IMR-90 (cell line): ENCODE measurements around the gene CHDH. TPM values are rescaled to one million over a fixed set of nuclear protein-coding genes. Genes with fewer than 3 reads are reported as not detected.

Experiments
- ATAC-seq: fragments of 200-7000 bp; cut with Tn5 transposase; 2 replicates; pipeline ENCODE4 v1.9.1; 2020; ENCODE audit warnings: low read depth, mild to moderate bottlenecking, moderate library complexity
- BruUV-seq: library from RNA; stranded (reverse); fragments of 400-500 nt; replicated peaks from 2 replicates; lab custom pipeline; 2021; lab: Mats Ljungman, UMichigan
- CTCF ChIA-PET: fragments of 300-600 bp; formaldehyde crosslinking; extraction: SDS; loops from one replicate; lab custom pipeline; 2021; ENCODE audit warnings: antibody characterized with exemption; lab: Yijun Ruan, JAX
- POLR2A ChIA-PET: fragments of 300-600 bp; sonication (Branson Sonifier 250); formaldehyde crosslinking; loops from one replicate; lab custom pipeline; 2022; ENCODE audit warnings: antibody characterized with exemption; ENCODE audit not compliant: unreplicated experiment; lab: Charles Lee
- DNase-seq: peaks from one replicate; pipeline ENCODE4 v3.0.0; 2013
- H2AFZ ChIP-seq: replicated peaks from 2 replicates; pipeline ENCODE3; 2013; ENCODE audit warnings: low read length, mild to moderate bottlenecking; ENCODE audit not compliant: poor library complexity
- H2AK5ac ChIP-seq: 2 replicates; pipeline ENCODE4 v1.6.1; 2013; ENCODE audit warnings: low read depth, low read length, inconsistent platforms
- H2AK9ac ChIP-seq: replicated peaks from 2 replicates; pipeline ENCODE3; 2013; ENCODE audit warnings: mild to moderate bottlenecking, low read depth, low read length, moderate library complexity; ENCODE audit not compliant: poor library complexity
- H2BK120ac ChIP-seq: 2 replicates; pipeline ENCODE4 v1.6.1; 2013; ENCODE audit warnings: low read depth, low read length, inconsistent platforms
- H2BK15ac ChIP-seq: 3 replicates; pipeline ENCODE4 v1.6.1; 2013; ENCODE audit warnings: low read depth, low read length, inconsistent platforms
- H2BK20ac ChIP-seq: 2 replicates; pipeline ENCODE4 v1.6.1; 2013; ENCODE audit warnings: low read depth, mild to moderate bottlenecking, inconsistent platforms, low read length, moderate library complexity
- H2BK5ac ChIP-seq: 2 replicates; pipeline ENCODE4 v1.6.1; 2013; ENCODE audit warnings: mild to moderate bottlenecking, low read depth, low read length, inconsistent platforms; ENCODE audit not compliant: poor library complexity, severe bottlenecking
- H3K14ac ChIP-seq: replicated peaks from 2 replicates; pipeline ENCODE4 v1.6.1; 2013; ENCODE audit warnings: low read depth, low read length, inconsistent platforms
- H3K18ac ChIP-seq: 2 replicates; pipeline ENCODE4 v1.6.1; 2013; ENCODE audit warnings: low read depth, low read length, control low read depth
- H3K23ac ChIP-seq: 2 replicates; pipeline ENCODE4 v1.6.1; 2013; ENCODE audit warnings: low read depth, low read length, inconsistent platforms
- H3K27ac ChIP-seq: 2 replicates; pipeline ENCODE4 v1.5.1; 2013; ENCODE audit warnings: mild to moderate bottlenecking, control low read depth, low read length; ENCODE audit not compliant: insufficient read depth
- H3K27me3 ChIP-seq: 2 replicates; pipeline ENCODE4 v1.6.1; 2013; ENCODE audit warnings: low read length; ENCODE audit not compliant: control insufficient read depth, insufficient read depth
- H3K36me3 ChIP-seq: 2 replicates; pipeline ENCODE4 v1.6.1; 2013; ENCODE audit warnings: low read length, mixed read lengths; ENCODE audit not compliant: control insufficient read depth, insufficient read depth
- H3K4ac ChIP-seq: 2 replicates; pipeline ENCODE4 v1.6.1; 2013; ENCODE audit warnings: low read depth, low read length, inconsistent platforms
- H3K4me1 ChIP-seq: 2 replicates; pipeline ENCODE4 v1.6.1; 2013; ENCODE audit warnings: low read length, mixed read lengths; ENCODE audit not compliant: control insufficient read depth, insufficient read depth
- H3K4me2 ChIP-seq: 2 replicates; pipeline ENCODE4 v1.6.1; 2013; ENCODE audit warnings: low read depth, mild to moderate bottlenecking, control low read depth, low read length, moderate library complexity
- H3K4me3 ChIP-seq: 2 replicates; pipeline ENCODE4 v1.5.1; 2013; ENCODE audit warnings: low read depth, mild to moderate bottlenecking, control low read depth, low read length, moderate library complexity; ENCODE audit not compliant: insufficient read depth
- H3K56ac ChIP-seq: 2 replicates; pipeline ENCODE4 v1.6.1; 2013; ENCODE audit warnings: low read length, inconsistent platforms; ENCODE audit not compliant: insufficient read depth; ENCODE audit errors: extremely low read depth
- H3K79me1 ChIP-seq, 2 experiments: 2 replicates each; pipeline ENCODE4 v1.6.1; 2013; ENCODE audit warnings: low read length in 2 of 2, inconsistent platforms in 1 of 2, low read depth in 1 of 2
- H3K9ac ChIP-seq: 2 replicates; pipeline ENCODE4 v1.6.1; 2013; ENCODE audit warnings: low read depth, low read length, control low read depth
- H3K9me1 ChIP-seq: 2 replicates; pipeline ENCODE4 v1.6.1; 2013; ENCODE audit warnings: low read length, inconsistent platforms; ENCODE audit not compliant: insufficient read depth
- H3K9me3 ChIP-seq: 2 replicates; pipeline ENCODE4 v1.6.1; 2013; ENCODE audit warnings: low read length; ENCODE audit not compliant: control insufficient read depth, insufficient read depth
- H4K20me1 ChIP-seq: 2 replicates; pipeline ENCODE4 v1.6.1; 2013; ENCODE audit warnings: low read length, inconsistent platforms; ENCODE audit not compliant: insufficient read depth
- H4K5ac ChIP-seq: 2 replicates; pipeline ENCODE4 v1.6.1; 2013; ENCODE audit warnings: mild to moderate bottlenecking, low read depth, low read length, control low read depth
- H4K8ac ChIP-seq, 2 experiments: 2 replicates each; pipeline ENCODE4 v1.6.1; 2013; ENCODE audit warnings: low read depth in 2 of 2, low read length in 2 of 2, control low read depth in 1 of 2, inconsistent platforms in 1 of 2
- H4K91ac ChIP-seq: 2 replicates; pipeline ENCODE4 v1.6.1; 2013; ENCODE audit warnings: low read depth, low read length, inconsistent platforms; ENCODE audit not compliant: insufficient read depth
- BHLHE40 ChIP-seq: fragments of 150-350 bp; IDR thresholded peaks from 2 replicates; pipeline ENCODE4 v1.6.1; 2016; ENCODE audit warnings: mild to moderate bottlenecking, low read depth, low read length
- CEBPB ChIP-seq: IDR thresholded peaks from 2 replicates; pipeline ENCODE4 v1.6.1; 2012; ENCODE audit warnings: low read depth, low read length, improper control_type of control experiment
- CHD1 ChIP-seq: IDR thresholded peaks from 2 replicates; pipeline ENCODE4 v1.6.1; 2012; ENCODE audit warnings: low read depth, low read length, improper control_type of control experiment
- CTCF ChIP-seq: conservative IDR thresholded peaks from 2 replicates; pipeline ENCODE4 v1.5.1; 2012; ENCODE audit warnings: mild to moderate bottlenecking, low read depth, low read length, improper control_type of control experiment
- ELK1 ChIP-seq: fragments of 150-350 bp; IDR thresholded peaks from 2 replicates; pipeline ENCODE4 v1.6.1; 2016; ENCODE audit warnings: low read depth, mild to moderate bottlenecking, low read length, moderate library complexity, borderline replicate concordance
- FOS ChIP-seq: fragments of 150-350 bp; IDR thresholded peaks from 2 replicates; pipeline ENCODE4 v1.6.1; 2016; ENCODE audit warnings: low read depth, low read length
- MAFK ChIP-seq: IDR thresholded peaks from 2 replicates; pipeline ENCODE4 v1.6.1; 2012; ENCODE audit warnings: low read depth, low read length, improper control_type of control experiment
- MAZ ChIP-seq: IDR thresholded peaks from 2 replicates; pipeline ENCODE4 v1.6.1; 2012; ENCODE audit warnings: low read depth, mild to moderate bottlenecking, low read length, improper control_type of control experiment, moderate library complexity, borderline replicate concordance
- MXI1 ChIP-seq: IDR thresholded peaks from 2 replicates; pipeline ENCODE4 v1.6.1; 2012; ENCODE audit warnings: low read depth, mild to moderate bottlenecking, low read length, moderate library complexity, borderline replicate concordance
- NFE2L2 ChIP-seq: fragments of 150-350 bp; IDR thresholded peaks from 2 replicates; pipeline ENCODE4 v1.6.1; 2016; ENCODE audit warnings: low read depth, mild to moderate bottlenecking, low read length
- POLR2A ChIP-seq: IDR thresholded peaks from 2 replicates; pipeline ENCODE4 v1.6.1; 2012; ENCODE audit warnings: mild to moderate bottlenecking, low read depth, low read length
- RAD21 ChIP-seq: IDR thresholded peaks from 2 replicates; pipeline ENCODE4 v1.6.1; 2012; ENCODE audit warnings: low read length, improper control_type of control experiment
- RFX5 ChIP-seq: IDR thresholded peaks from 2 replicates; pipeline ENCODE4 v1.8.0; 2012; ENCODE audit warnings: low read depth, mild to moderate bottlenecking, low read length, moderate library complexity
- SMC3 ChIP-seq: fragments of 150-350 bp; IDR thresholded peaks from 2 replicates; pipeline ENCODE4 v1.6.1; 2016; ENCODE audit warnings: low read depth, mild to moderate bottlenecking, antibody characterized with exemption, low read length, moderate library complexity
- USF2 ChIP-seq: fragments of 150-350 bp; IDR thresholded peaks from 2 replicates; pipeline ENCODE4 v1.6.1; 2017; ENCODE audit warnings: mild to moderate bottlenecking, antibody characterized with exemption, low read length, low read depth
- WGBS, 2 experiments: methylation state at CpG; one replicate each; pipeline versions ENCODE4 v1.1.5 to v1.1.7; 2013; ENCODE audit warnings: missing lambda C conversion rate in 2 of 2; ENCODE audit not compliant: insufficient read length in 1 of 2; ENCODE audit errors: extremely low coverage in 2 of 2; 5-methylcytosine and 5-hydroxymethylcytosine counted together
- dilution Hi-C: fragments of 300-500 bp; cut with HindIII; formaldehyde crosslinking; loops from one replicate; pipeline ENCODE4 v1.14.3; 2018; ENCODE audit warnings: low sequenced_read_pairs; ENCODE audit not compliant: unreplicated experiment
- in situ Hi-C: fragments of 300-500 bp; cut with MboI; formaldehyde crosslinking; loops from 3 replicates; pipeline ENCODE4 v1.14.3; 2019; ENCODE audit warnings: low sequenced_read_pairs, inconsistent platforms, mixed read lengths
- intact Hi-C: fragments of 100-400 bp; cut with micrococcal nuclease; formaldehyde crosslinking; loops from 2 replicates; pipeline ENCODE4 v1.10.0; 2022
- polyA plus RNA-seq, 3 experiments: library from polyadenylated mRNA; depleted of rRNA; stranded (reverse); fragments of >200 nt; gene quantifications; 2 replicates each; pipeline ENCODE4 v1.2.3, GENCODE V29; 2012; ENCODE audit warnings: low replicate concordance in 1 of 3
- total RNA-seq: library from RNA; depleted of rRNA; stranded (reverse); fragments of >200 nt; gene quantifications from 2 replicates; pipeline ENCODE4 v1.2.3, GENCODE V29; 2012

The CHDH gene
- total and polyA plus RNA-seq, 2 of the 4 experiments (the other 2 are of a cell fraction): under 0.01 to 0.19 TPM

- Histone ChIP-seq H2BK120ac (no peak overlapping the region), H2BK20ac (no peak overlapping the region), H2AK5ac (no peak overlapping the region), H2AFZ (no peak overlapping the region), H3K36me3 (no peaks in the 10 kb centered on the region), H3K56ac (no peak overlapping the region), H2BK5ac (no peak overlapping the region), H4K8ac (no peak overlapping the region), H2BK15ac (no peak overlapping the region), H3K79me1 (no peaks in the 10 kb centered on the region), H4K5ac (no peak overlapping the region), H3K18ac (no peak overlapping the region), H3K9me1 (no peaks in the 10 kb centered on the region), H3K9me3 (no peaks in the 10 kb centered on the region), H3K9ac (no peak overlapping the region), H4K20me1 (no peaks in the 10 kb centered on the region), H3K4ac (no peak overlapping the region), H4K91ac (no peak overlapping the region), H3K23ac (no peak overlapping the region), H2AK9ac (no peak overlapping the region), H3K4me1 (no peaks in the 10 kb centered on the region), H3K14ac (no peak overlapping the region), H3K4me2 (no peak overlapping the region), H3K4me3 (no peak overlapping the region), H3K27me3 (no peaks in the 10 kb centered on the region; the same call in 1 of the 2 replicates), H3K27ac (no peak overlapping the region)
- CTCF ChIA-PET: no interaction called here
- in situ Hi-C loops (no loop called here), intact Hi-C loops (no loop called here), dilution Hi-C loops (no loop called here)
- WGBS, 2 experiments: 94% methylated on average over 33 of the region's 67 CpGs; no CpG with 5 or more reads in 1 of the 2 experiments
- ATAC-seq (no peak), DNase-seq (no peak)
- no TSS peak for BruUV-seq
- POLR2A ChIA-PET: no interaction called here
- no peak for TF ChIP-seq CEBPB
- no peak for TF ChIP-seq USF2
- no peak for TF ChIP-seq FOS
- TF ChIP-seq MXI1: no peak
- no peak for TF ChIP-seq CTCF
- no peak for TF ChIP-seq BHLHE40
- TF ChIP-seq CHD1: no peak
- TF ChIP-seq ELK1: no peak
- TF ChIP-seq MAZ: no peak
- no peak for TF ChIP-seq RAD21
- TF ChIP-seq RFX5: no peak
- no peak for TF ChIP-seq POLR2A
- no peak for TF ChIP-seq SMC3
- no peak for TF ChIP-seq MAFK
- TF ChIP-seq NFE2L2: no peak
Measured at GRCh38 chr3:53823026-53823955, 22.9 kb downstream of the CHDH start.
